DND-41 (cell line): ENCODE data around the gene MNT.

ENCODE experiments used
- ATAC-seq: fragments of 200-7000 bp; cut with Tn5 transposase; 3 replicates; pipeline ENCODE4 v1.9.1; 2021; ENCODE audit warnings: low read depth; ENCODE audit not compliant: insufficient read depth
- DNase-seq: peaks from one replicate; pipeline ENCODE4 v3.0.0-alpha.2; 2020
- H2AFZ ChIP-seq: 2 replicates; pipeline ENCODE4 v1.6.0; 2012; ENCODE audit warnings: low read depth, low read length
- H3K27ac ChIP-seq: 2 replicates; pipeline ENCODE4 v1.5.1; 2012; ENCODE audit warnings: low read length, inconsistent platforms
- H3K27me3 ChIP-seq: fragments of 200-600 bp; sonication (generic); 2 replicates; pipeline ENCODE4 v1.6.0; 2012; ENCODE audit warnings: low read length, mild to moderate bottlenecking, inconsistent platforms; ENCODE audit not compliant: insufficient read depth, poor library complexity
- H3K36me3 ChIP-seq: 2 replicates; pipeline ENCODE4 v1.5.1; 2012; ENCODE audit warnings: low read length, inconsistent platforms; ENCODE audit not compliant: insufficient read depth
- H3K4me1 ChIP-seq: 2 replicates; pipeline ENCODE4 v1.5.1; 2012; ENCODE audit warnings: mild to moderate bottlenecking, low read length; ENCODE audit not compliant: insufficient read depth
- H3K4me2 ChIP-seq: 2 replicates; pipeline ENCODE4 v1.6.0; 2012; ENCODE audit warnings: mild to moderate bottlenecking, moderate library complexity, low read length, inconsistent platforms; ENCODE audit not compliant: insufficient read depth
- H3K4me3 ChIP-seq, 2 experiments: fragments of 200-600 bp in 1 of 2; shearing (Covaris generic) in 1 of 2; 2 replicates each; pipeline ENCODE4 v1.5.1; 2012 to 2016; ENCODE audit warnings: inconsistent platforms in 2 of 2, low read length in 2 of 2, mild to moderate bottlenecking in 2 of 2, low read depth in 1 of 2, moderate library complexity in 1 of 2
- H3K79me2 ChIP-seq: 2 replicates; pipeline ENCODE4 v1.6.0; 2012; ENCODE audit warnings: low read length, inconsistent platforms; ENCODE audit not compliant: insufficient read depth
- H3K9ac ChIP-seq: 2 replicates; pipeline ENCODE4 v1.6.0; 2012; ENCODE audit warnings: low read depth, mild to moderate bottlenecking, inconsistent platforms, low read length, moderate library complexity
- H3K9me3 ChIP-seq: 2 replicates; pipeline ENCODE4 v1.5.1; 2012; ENCODE audit warnings: low read length, moderate library complexity, mild to moderate bottlenecking, inconsistent platforms; ENCODE audit not compliant: insufficient read depth, severe bottlenecking
- H4K20me1 ChIP-seq: 2 replicates; pipeline ENCODE4 v1.6.0; 2012; ENCODE audit warnings: low read length; ENCODE audit not compliant: insufficient read depth
- EZH2 ChIP-seq: IDR thresholded peaks from 3 replicates; pipeline ENCODE4 v1.6.1; 2012; ENCODE audit warnings: borderline replicate concordance, low read depth, mild to moderate bottlenecking, moderate library complexity, low read length, inconsistent platforms; ENCODE audit not compliant: severe bottlenecking
- TF ChIP-seq, protein P1 (sequence below): IDR thresholded peaks from 2 replicates; pipeline ENCODE4 v1.5.1; 2012; ENCODE audit warnings: borderline replicate concordance, low read length, moderate library complexity, mild to moderate bottlenecking; ENCODE audit not compliant: poor library complexity, severe bottlenecking; ENCODE audit errors: extremely low read depth

MNT gene

DNA sequence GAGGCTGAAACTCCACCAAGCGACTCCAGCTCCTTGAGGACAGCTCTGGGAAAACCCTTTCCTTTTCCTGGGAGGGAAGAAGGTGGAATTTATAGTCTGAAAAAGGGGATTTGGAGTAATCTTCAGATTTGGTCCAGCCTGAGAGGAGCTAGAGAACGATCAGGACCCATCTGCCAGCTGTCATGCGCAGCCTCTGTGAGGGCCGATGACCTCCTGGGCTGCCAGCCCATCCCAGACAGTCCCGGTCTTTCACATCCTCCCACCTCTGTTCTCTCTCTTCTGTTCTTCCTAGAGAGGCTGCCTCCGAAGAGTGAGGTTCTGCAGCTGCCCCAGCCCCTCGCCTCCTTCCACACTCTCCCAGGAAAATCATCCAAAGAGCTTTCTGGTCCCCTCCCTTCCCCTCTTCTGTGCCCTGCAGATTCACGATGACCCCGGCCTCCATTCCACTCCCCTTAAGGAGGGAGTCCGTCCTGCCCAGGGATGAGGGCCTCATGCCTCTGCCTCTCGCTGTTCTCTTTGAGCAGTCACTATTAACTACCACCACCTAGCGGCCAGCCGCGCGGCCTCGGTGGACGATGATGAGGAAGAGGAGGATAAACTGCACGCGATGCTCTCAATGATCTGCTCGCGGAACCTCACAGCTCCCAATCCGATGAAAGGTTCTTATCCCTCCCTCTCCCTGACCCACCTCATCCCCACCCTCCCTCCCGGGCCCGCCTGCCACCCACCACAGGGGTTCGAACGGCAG, 33.9 kb downstream of the MNT start:
- Histone ChIP-seq H3K79me2 (no peaks in the 10 kb centered on the region), H2AFZ (no peak overlapping the region), H3K9me3 (no peaks in the 10 kb centered on the region), H3K4me1 (no peaks in the 10 kb centered on the region), H3K9ac (no peak overlapping the region), H4K20me1 (peaks cover 8% of the 10 kb centered on the region; the same call in 1 of the 2 replicates), H3K36me3 (peaks cover 64% of the 10 kb centered on the region), H3K27ac (no peak overlapping the region), H3K4me3 (no peak overlapping the region), H3K27me3 (no peaks in the 10 kb centered on the region), H3K4me2 (no peak overlapping the region)
- DNase-seq (no peak), ATAC-seq (no peak)
- TF ChIP-seq EZH2, result no peak
- TF ChIP-seq, protein P1, sequence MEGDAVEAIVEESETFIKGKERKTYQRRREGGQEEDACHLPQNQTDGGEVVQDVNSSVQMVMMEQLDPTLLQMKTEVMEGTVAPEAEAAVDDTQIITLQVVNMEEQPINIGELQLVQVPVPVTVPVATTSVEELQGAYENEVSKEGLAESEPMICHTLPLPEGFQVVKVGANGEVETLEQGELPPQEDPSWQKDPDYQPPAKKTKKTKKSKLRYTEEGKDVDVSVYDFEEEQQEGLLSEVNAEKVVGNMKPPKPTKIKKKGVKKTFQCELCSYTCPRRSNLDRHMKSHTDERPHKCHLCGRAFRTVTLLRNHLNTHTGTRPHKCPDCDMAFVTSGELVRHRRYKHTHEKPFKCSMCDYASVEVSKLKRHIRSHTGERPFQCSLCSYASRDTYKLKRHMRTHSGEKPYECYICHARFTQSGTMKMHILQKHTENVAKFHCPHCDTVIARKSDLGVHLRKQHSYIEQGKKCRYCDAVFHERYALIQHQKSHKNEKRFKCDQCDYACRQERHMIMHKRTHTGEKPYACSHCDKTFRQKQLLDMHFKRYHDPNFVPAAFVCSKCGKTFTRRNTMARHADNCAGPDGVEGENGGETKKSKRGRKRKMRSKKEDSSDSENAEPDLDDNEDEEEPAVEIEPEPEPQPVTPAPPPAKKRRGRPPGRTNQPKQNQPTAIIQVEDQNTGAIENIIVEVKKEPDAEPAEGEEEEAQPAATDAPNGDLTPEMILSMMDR, result no peak

DNA sequence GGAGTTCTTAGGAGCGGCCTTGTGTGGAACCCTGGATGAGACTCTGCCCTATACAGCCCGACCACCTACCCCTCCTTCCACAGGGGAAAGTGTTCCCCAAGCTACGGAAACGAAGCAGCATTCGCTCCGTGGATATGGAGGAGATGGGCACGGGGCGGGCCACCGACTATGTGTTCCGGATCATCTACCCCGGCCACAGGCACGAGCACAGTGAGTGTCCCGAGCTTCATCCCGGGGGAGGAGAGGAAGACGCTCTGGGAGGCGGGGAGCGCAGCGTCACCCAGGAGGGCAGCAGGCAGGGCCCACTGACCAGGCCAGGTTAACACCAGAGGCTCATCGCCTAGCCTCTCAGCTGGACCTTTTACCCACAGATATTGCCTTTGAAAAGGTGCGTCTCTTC, 35.7 kb downstream of the MNT start:
- no peak for ATAC-seq
- peaks cover 5% of the 10 kb centered on the region; the same call in 1 of the 2 replicates for H4K20me1 ChIP-seq
- no peak overlapping the region for H3K4me3 ChIP-seq
- no peak overlapping the region for H3K9ac ChIP-seq
- no peaks in the 10 kb centered on the region for H3K4me1 ChIP-seq
- no peaks in the 10 kb centered on the region for H3K79me2 ChIP-seq
- no peaks in the 10 kb centered on the region for H3K9me3 ChIP-seq
- no peak for TF ChIP-seq EZH2
- TF ChIP-seq, protein P1, result no peak
- no peak overlapping the region for H3K4me2 ChIP-seq
- H2AFZ ChIP-seq, result no peak overlapping the region
- H3K27ac ChIP-seq, result no peak overlapping the region
- no peaks in the 10 kb centered on the region for H3K27me3 ChIP-seq
- peaks cover 62% of the 10 kb centered on the region for H3K36me3 ChIP-seq
- DNase-seq, result no peak

DNA sequence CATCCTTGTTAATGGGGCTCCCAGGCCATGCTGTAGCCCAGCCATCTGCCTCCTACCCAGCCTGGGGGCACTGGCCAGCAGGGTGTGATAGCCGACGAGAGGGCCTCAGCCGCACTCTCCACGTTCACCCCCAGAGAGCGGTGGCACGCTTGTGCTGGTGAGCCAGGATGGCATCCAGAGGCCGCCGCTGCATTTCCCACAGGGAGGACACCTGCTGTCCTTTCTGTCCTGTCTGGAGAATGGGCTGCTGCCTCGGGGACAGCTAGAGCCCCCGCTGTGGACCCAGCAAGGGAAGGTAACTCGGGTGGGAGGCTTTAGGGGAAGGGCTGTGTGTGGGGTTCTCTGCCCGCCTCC, 36.1 kb downstream of the MNT start:
- Histone ChIP-seq H3K4me2 (no peak overlapping the region), H2AFZ (no peak overlapping the region), H3K4me3 (no peak overlapping the region), H3K9ac (no peak overlapping the region), H3K79me2 (no peaks in the 10 kb centered on the region), H3K27me3 (no peaks in the 10 kb centered on the region), H4K20me1 (peaks cover 5% of the 10 kb centered on the region; the same call in 1 of the 2 replicates), H3K9me3 (no peaks in the 10 kb centered on the region), H3K4me1 (no peaks in the 10 kb centered on the region), H3K36me3 (peaks cover 63% of the 10 kb centered on the region), H3K27ac (no peak overlapping the region)
- DNase-seq (no peak), ATAC-seq (no peak)
- TF ChIP-seq EZH2, result no peak
- TF ChIP-seq, protein P1, result no peak
